Gastroesophageal sphincter (tissue), 4 donors: ENCODE results near the gene FCN2. TPM values are rescaled to one million over a fixed set of nuclear protein-coding genes. Genes with fewer than 3 reads are reported as not detected.

ENCODE experiments used
- ATAC-seq: fragments of 150-250 bp; one replicate; pipeline ENCODE4 v1.9.1; 2016; ENCODE audit warnings: mild to moderate bottlenecking, moderate library complexity
- H3K27ac ChIP-seq, 4 donors: fragments of 200-600 bp; sonication (generic) in 3 of 4; 1 replicate in 3 of 4; 2 replicates in 1 of 4; pipeline ENCODE4 v1.5.1; 2016 to 2019
- H3K27me3 ChIP-seq: fragments of 200-600 bp; sonication (generic); one replicate; pipeline ENCODE4 v1.5.1; 2019
- H3K36me3 ChIP-seq, 2 donors: fragments of 200-600 bp; sonication (generic); one replicate each; pipeline ENCODE4 v1.5.1; 2019; ENCODE audit warnings: control low read depth in 1 of 2
- H3K4me1 ChIP-seq, 3 donors: fragments of 200-600 bp; sonication (generic); 1 replicate in 2 of 3; 2 replicates in 1 of 3; pipeline ENCODE4 v1.5.1; 2016 to 2019; ENCODE audit warnings: control low read depth in 2 of 3
- H3K4me3 ChIP-seq, 2 donors: fragments of 200-600 bp; sonication (generic); one replicate each; pipeline ENCODE4 v1.5.1; 2019; ENCODE audit warnings: mild to moderate bottlenecking in 1 of 2, moderate library complexity in 1 of 2
- H3K9me3 ChIP-seq, 3 donors: fragments of 200-600 bp; sonication (generic); one replicate each; pipeline ENCODE4 v1.5.1; 2017 to 2019; ENCODE audit warnings: control low read depth in 2 of 3
- EP300 ChIP-seq: sonication (generic); formaldehyde crosslinking; IDR thresholded peaks from one replicate; pipeline ENCODE4 v1.6.1; 2017; ENCODE audit warnings: antibody characterized with exemption, mild to moderate bottlenecking
- POLR2A ChIP-seq, 2 donors: fragments of 450-650 bp; IDR thresholded peaks; one replicate each; pipeline ENCODE4 v1.6.1; 2017; ENCODE audit warnings: antibody characterized with exemption in 2 of 2, mild to moderate bottlenecking in 2 of 2, moderate library complexity in 1 of 2
- POLR2AphosphoS5 ChIP-seq: sonication (generic); formaldehyde crosslinking; IDR thresholded peaks from one replicate; pipeline ENCODE4 v1.6.1; 2017; ENCODE audit warnings: antibody characterized with exemption
- WGBS, 2 donors: methylation state at CpG; one replicate each; pipeline ENCODE4 v1.1.5; 2018; ENCODE audit warnings: low coverage in 1 of 2; 5-methylcytosine and 5-hydroxymethylcytosine counted together
- total RNA-seq, 4 donors: library from RNA; depleted of rRNA; stranded (reverse); fragments of >200 nt; gene quantifications; one replicate each; pipeline ENCODE4 v1.1.0, GENCODE V29; 2016
- TF ChIP-seq, protein P1 (sequence below), 4 experiments: fragments of 200-600 bp in 2 of 4; fragments of 450-650 bp in 2 of 4; sonication (generic) in 1 of 4; IDR thresholded peaks; one replicate each; pipeline ENCODE4 v1.5.1; 2017 to 2019; ENCODE audit warnings: antibody characterized with exemption in 4 of 4, mild to moderate bottlenecking in 2 of 4, moderate library complexity in 2 of 4

The FCN2 gene
- total RNA-seq, 4 donors from 2014 or later = not detected

DNA sequence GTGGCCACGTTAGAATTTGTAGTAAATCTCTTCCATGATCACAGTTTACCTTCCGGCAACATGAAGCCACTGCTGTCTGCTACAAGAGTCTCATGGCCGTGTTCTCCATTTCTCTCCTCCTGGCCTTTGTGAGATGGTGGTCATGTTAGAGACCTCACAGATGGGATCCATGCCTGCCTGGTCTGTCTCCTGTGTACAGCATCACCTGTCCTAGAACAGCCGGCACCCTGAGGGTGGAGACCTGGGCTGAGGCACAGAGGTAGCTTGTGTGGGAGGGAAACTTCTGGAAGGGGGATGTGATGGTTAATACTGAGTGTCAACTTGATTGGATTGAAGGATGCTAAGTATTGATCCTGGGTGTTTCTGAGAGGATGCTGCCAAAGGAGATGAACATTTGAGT lies 3.1 kb upstream of the FCN2 start:
- peaks cover 12% of the 10 kb centered on the region for H3K27me3 ChIP-seq
- H3K27ac ChIP-seq = no peak overlapping the region
- no peak overlapping the region for H3K4me3 ChIP-seq
- no peaks in the 10 kb centered on the region for H3K4me1 ChIP-seq
- no peaks in the 10 kb centered on the region for H3K9me3 ChIP-seq
- no peak for ATAC-seq
- 87 to 100% methylated on average over 1 to 2 of the region's 4 CpGs for WGBS, 2 donors
- TF ChIP-seq POLR2AphosphoS5 = no peak
- no peak for TF ChIP-seq POLR2A (IDR thresholded peaks at IDR 0.05)
- TF ChIP-seq, protein P1, sequence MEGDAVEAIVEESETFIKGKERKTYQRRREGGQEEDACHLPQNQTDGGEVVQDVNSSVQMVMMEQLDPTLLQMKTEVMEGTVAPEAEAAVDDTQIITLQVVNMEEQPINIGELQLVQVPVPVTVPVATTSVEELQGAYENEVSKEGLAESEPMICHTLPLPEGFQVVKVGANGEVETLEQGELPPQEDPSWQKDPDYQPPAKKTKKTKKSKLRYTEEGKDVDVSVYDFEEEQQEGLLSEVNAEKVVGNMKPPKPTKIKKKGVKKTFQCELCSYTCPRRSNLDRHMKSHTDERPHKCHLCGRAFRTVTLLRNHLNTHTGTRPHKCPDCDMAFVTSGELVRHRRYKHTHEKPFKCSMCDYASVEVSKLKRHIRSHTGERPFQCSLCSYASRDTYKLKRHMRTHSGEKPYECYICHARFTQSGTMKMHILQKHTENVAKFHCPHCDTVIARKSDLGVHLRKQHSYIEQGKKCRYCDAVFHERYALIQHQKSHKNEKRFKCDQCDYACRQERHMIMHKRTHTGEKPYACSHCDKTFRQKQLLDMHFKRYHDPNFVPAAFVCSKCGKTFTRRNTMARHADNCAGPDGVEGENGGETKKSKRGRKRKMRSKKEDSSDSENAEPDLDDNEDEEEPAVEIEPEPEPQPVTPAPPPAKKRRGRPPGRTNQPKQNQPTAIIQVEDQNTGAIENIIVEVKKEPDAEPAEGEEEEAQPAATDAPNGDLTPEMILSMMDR (IDR thresholded peaks at IDR 0.05) = no peak
- no peak for TF ChIP-seq EP300
- no peaks in the 10 kb centered on the region for H3K36me3 ChIP-seq

DNA sequence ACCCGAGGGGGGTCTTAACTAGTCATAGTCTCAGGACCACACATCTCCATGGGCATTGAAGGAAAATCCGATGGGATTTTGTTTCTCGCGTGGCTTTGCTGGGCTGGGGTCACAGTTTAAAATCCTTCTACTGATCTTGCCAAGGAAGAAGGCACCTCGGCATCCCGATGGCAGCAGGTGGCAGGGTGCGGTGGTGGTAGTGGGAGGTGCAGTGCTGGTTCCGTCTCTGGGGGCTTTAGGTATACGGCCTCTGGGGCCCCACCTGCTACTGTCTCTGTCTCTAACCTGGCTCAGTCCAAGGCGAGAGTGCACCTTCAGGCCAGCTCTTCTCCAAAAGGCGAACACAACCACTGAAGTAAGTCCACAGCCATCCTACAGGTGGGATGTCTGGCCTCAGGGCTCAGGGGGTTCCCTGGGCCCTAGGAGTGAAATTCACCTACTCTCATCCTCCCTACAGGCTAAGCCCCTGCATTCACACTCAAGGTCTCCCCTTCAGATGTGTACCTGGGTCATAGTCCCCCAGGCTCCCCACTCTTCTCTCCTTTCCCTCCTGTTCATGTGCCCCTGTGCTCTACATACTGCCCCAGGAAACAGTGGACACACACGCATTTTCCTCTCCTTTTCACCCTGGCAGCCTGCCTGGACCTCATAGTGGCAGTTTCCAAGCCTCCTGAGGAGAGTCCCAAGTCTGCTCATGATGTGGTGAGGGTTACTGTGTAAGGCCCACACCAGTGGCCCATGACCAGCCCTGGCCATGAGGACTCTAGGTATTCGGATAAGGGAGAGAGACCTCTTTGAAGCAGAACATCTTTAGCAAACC lies 736 bp upstream of the FCN2 start:
- H3K27ac ChIP-seq = no peak overlapping the region
- 76 to 92% methylated on average over 6 to 8 of the region's 13 CpGs for WGBS, 2 donors
- no peaks in the 10 kb centered on the region for H3K36me3 ChIP-seq
- no peak for ATAC-seq
- peaks cover 14% of the 10 kb centered on the region for H3K27me3 ChIP-seq
- no peak overlapping the region for H3K4me3 ChIP-seq
- no peaks in the 10 kb centered on the region for H3K9me3 ChIP-seq
- no peak for TF ChIP-seq POLR2AphosphoS5
- TF ChIP-seq POLR2A (IDR thresholded peaks at IDR 0.05) = no peak
- no peak for TF ChIP-seq EP300
- TF ChIP-seq, protein P1 (IDR thresholded peaks at IDR 0.05) = no peak
- no peaks in the 10 kb centered on the region for H3K4me1 ChIP-seq

DNA sequence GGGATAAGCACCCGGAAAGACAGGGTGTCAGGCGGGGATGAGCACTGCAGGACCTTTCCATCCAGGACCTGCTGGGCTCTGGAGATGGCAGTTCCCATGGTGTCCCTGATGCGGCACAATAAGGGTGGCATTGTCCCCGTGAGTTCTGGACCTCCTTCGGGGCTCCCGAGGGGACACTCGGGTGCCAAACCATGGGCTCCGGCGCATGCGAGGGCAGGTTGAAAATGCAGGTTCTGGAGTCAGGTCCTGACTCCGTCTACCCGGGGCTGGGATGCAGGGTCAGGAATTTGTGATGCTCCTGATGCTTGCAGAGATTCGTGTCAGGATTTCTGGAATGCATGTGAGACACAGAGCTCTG lies 682 bp downstream of the FCN2 start:
- no peak for ATAC-seq
- TF ChIP-seq EP300 (no peak), POLR2AphosphoS5 (no peak), POLR2A (IDR thresholded peaks at IDR 0.05) (no peak)
- TF ChIP-seq, protein P1 (IDR thresholded peaks at IDR 0.05) = no peak
- Histone ChIP-seq H3K27me3 (peaks cover 14% of the 10 kb centered on the region), H3K4me3 (no peak overlapping the region), H3K4me1 (no peaks in the 10 kb centered on the region), H3K36me3 (no peaks in the 10 kb centered on the region), H3K27ac (no peak overlapping the region), H3K9me3 (no peaks in the 10 kb centered on the region)
- 94% methylated on average over 6 of the region's 13 CpGs; no CpG with 5 or more reads in 1 of the 2 donors for WGBS, 2 donors

DNA sequence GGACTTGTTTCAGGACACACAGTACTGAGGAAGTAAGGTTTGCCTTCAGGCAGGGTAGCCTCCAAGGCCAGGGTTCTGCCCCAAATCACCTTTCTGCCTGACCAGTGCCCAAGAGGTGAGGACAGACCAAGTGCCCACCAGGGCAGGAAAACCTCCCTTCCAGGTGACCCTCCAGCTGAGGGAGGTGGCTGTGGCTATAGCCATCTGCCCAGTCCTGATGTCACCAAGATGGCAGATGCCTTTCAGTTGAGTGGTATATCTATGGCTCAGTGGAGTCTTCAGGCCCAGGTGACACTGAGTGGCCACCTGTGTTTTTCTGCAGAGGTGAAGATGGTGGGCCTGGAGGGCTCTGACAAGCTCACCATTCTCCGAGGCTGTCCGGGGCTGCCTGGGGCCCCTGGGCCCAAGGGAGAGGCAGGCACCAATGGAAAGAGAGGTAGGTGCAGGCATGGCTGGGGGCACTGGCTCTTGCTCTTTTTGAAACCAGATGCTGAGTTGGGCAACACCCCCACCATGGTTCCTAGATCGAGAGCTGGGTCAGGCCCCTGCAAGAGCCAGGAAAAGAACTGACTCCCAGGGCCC lies 1.7 kb downstream of the FCN2 start:
- H3K4me3 ChIP-seq = no peak overlapping the region
- H3K36me3 ChIP-seq = no peaks in the 10 kb centered on the region
- WGBS, 2 donors = no CpG with 5 or more reads among the region's 3 CpGs
- TF ChIP-seq EP300 (no peak), POLR2A (IDR thresholded peaks at IDR 0.05) (no peak), POLR2AphosphoS5 (no peak)
- TF ChIP-seq, protein P1 (IDR thresholded peaks at IDR 0.05) = no peak
- H3K9me3 ChIP-seq = no peaks in the 10 kb centered on the region
- H3K27ac ChIP-seq = no peak overlapping the region
- ATAC-seq = no peak
- H3K27me3 ChIP-seq = peaks cover 19% of the 10 kb centered on the region
- no peaks in the 10 kb centered on the region for H3K4me1 ChIP-seq
